CD14-positive monocyte (primary cell): Measurements from ENCODE around the gene SERPING1. TPM values are rescaled to one million over a fixed set of nuclear protein-coding genes. Genes with fewer than 3 reads are reported as not detected.

Source experiments
- DNase-seq, 3 donors: peaks; one replicate each; pipeline ENCODE4 v3.0.0-alpha.2; 2011 to 2022
- H2AFZ ChIP-seq: 2 replicates; pipeline ENCODE4 v1.6.0; 2012; ENCODE audit warnings: mild to moderate bottlenecking, low read depth, low read length, inconsistent platforms; ENCODE audit not compliant: insufficient read depth, poor library complexity, severe bottlenecking
- H3K27ac ChIP-seq, 2 donors: 1 replicate in 1 of 2; 2 replicates in 1 of 2; pipeline ENCODE4 v1.5.1; 2012 to 2013; ENCODE audit warnings: low read length in 2 of 2, control low read depth in 1 of 2, inconsistent platforms in 1 of 2, low read depth in 1 of 2, mild to moderate bottlenecking in 1 of 2
- H3K27me3 ChIP-seq, 2 donors: one replicate each; pipeline versions ENCODE4 v1.6.0 to v1.6.1; 2011 to 2013; ENCODE audit warnings: low read length in 2 of 2; ENCODE audit not compliant: control insufficient read depth in 2 of 2, insufficient read depth in 2 of 2
- H3K36me3 ChIP-seq, 2 donors: replicated peaks in 1 of 2; 1 replicate in 1 of 2; 2 replicates in 1 of 2; pipeline versions ENCODE4 v1.5.1 to v1.6.1; 2012 to 2013; ENCODE audit warnings: low read length in 2 of 2, control low read depth in 1 of 2, inconsistent platforms in 1 of 2, mild to moderate bottlenecking in 1 of 2; ENCODE audit not compliant: insufficient read depth in 2 of 2, control insufficient read depth in 1 of 2
- H3K4me1 ChIP-seq, 2 donors: 1 replicate in 1 of 2; 2 replicates in 1 of 2; pipeline versions ENCODE4 v1.5.1 to v1.6.1; 2012 to 2013; ENCODE audit warnings: low read length in 2 of 2, control low read depth in 1 of 2, inconsistent platforms in 1 of 2, mild to moderate bottlenecking in 1 of 2, moderate library complexity in 1 of 2; ENCODE audit not compliant: insufficient read depth in 2 of 2, control insufficient read depth in 1 of 2
- H3K4me2 ChIP-seq: replicated peaks from 2 replicates; pipeline ENCODE3; 2012; ENCODE audit warnings: low read length, moderate library complexity, mild to moderate bottlenecking; ENCODE audit not compliant: poor library complexity, severe bottlenecking; ENCODE audit errors: extremely low read depth
- H3K4me3 ChIP-seq, 3 experiments: fragments of 200-600 bp in 1 of 3; sonication (generic) in 1 of 3; replicated peaks in 1 of 3; 1 replicate in 2 of 3; 2 replicates in 1 of 3; pipeline ENCODE4 v1.5.1; 2011 to 2013; ENCODE audit warnings: low read length in 3 of 3, mild to moderate bottlenecking in 3 of 3, control low read depth in 2 of 3, low read depth in 2 of 3, inconsistent platforms in 1 of 3, moderate library complexity in 1 of 3
- H3K79me2 ChIP-seq: 2 replicates; pipeline ENCODE4 v1.6.0; 2012; ENCODE audit warnings: mild to moderate bottlenecking, control low read depth, inconsistent platforms, low read length, moderate library complexity; ENCODE audit not compliant: insufficient read depth
- H3K9ac ChIP-seq: 2 replicates; pipeline ENCODE4 v1.6.0; 2017; ENCODE audit warnings: low read length, mild to moderate bottlenecking; ENCODE audit not compliant: insufficient read depth, poor library complexity, severe bottlenecking
- H3K9me3 ChIP-seq, 2 donors: replicated peaks in 1 of 2; 1 replicate in 1 of 2; 2 replicates in 1 of 2; pipeline versions ENCODE4 v1.5.1 to v1.6.1; 2012 to 2013; ENCODE audit warnings: low read length in 2 of 2, control low read depth in 1 of 2; ENCODE audit not compliant: control insufficient read depth in 1 of 2, insufficient read depth in 1 of 2
- H4K20me1 ChIP-seq: 2 replicates; pipeline ENCODE4 v1.6.0; 2012; ENCODE audit warnings: mild to moderate bottlenecking, low read length, control low read depth, moderate library complexity; ENCODE audit not compliant: insufficient read depth
- H3K27ac Mint-ChIP-seq, 7 donors: one replicate each; pipeline ENCODE4 v1.8.0; 2020; ENCODE audit warnings: mild to moderate bottlenecking in 7 of 7, mixed read lengths in 7 of 7, moderate library complexity in 6 of 7, inconsistent platforms in 2 of 7
- H3K27me3 Mint-ChIP-seq, 3 donors: one replicate each; pipeline ENCODE4 v1.8.0; 2021 to 2022; ENCODE audit warnings: low read depth in 3 of 3, mild to moderate bottlenecking in 3 of 3, mixed read lengths in 3 of 3, moderate library complexity in 3 of 3, inconsistent platforms in 1 of 3
- H3K36me3 Mint-ChIP-seq, 2 donors: one replicate each; pipeline ENCODE4 v1.8.0; 2020; ENCODE audit warnings: mixed read lengths in 2 of 2, inconsistent platforms in 1 of 2, mild to moderate bottlenecking in 1 of 2
- H3K4me1 Mint-ChIP-seq: one replicate; pipeline ENCODE4 v1.8.0; 2020; ENCODE audit warnings: mild to moderate bottlenecking, mixed read lengths
- H3K4me3 Mint-ChIP-seq, 2 donors: one replicate each; pipeline ENCODE4 v1.8.0; 2020; ENCODE audit warnings: mild to moderate bottlenecking in 2 of 2, mixed read lengths in 2 of 2, moderate library complexity in 1 of 2
- H3K9me3 Mint-ChIP-seq, 7 donors: one replicate each; pipeline ENCODE4 v1.8.0; 2020 to 2022; ENCODE audit warnings: mixed read lengths in 7 of 7, mild to moderate bottlenecking in 6 of 7, moderate library complexity in 6 of 7, inconsistent platforms in 2 of 7
- WGBS: methylation state at CpG from one replicate; pipeline ENCODE4 v1.1.5; 2013; ENCODE audit warnings: missing lambda C conversion rate; ENCODE audit not compliant: insufficient coverage; 5-methylcytosine and 5-hydroxymethylcytosine counted together
- intact Hi-C, 2 donors: fragments of 100-400 bp; cut with micrococcal nuclease; formaldehyde crosslinking; loops; one replicate each; pipeline versions ENCODE4 v1.15.0 to v1.15.1; 2023
- polyA plus RNA-seq, 3 donors: library from polyadenylated mRNA; depleted of rRNA in 1 of 3; unstranded in 2 of 3; stranded (reverse) in 1 of 3; fragments of 300-500 nt in 2 of 3; fragments of >200 nt in 1 of 3; fragmentation: Illumina TruSeq in 2 of 3; gene quantifications; 1 replicate in 2 of 3; 2 replicates in 1 of 3; pipeline ENCODE4 v1.2.3, GENCODE V29; 2012 to 2021
- small RNA-seq: library from RNA; depleted of rRNA; stranded (forward); fragments of <200 nt; gene quantifications from one replicate; pipeline ENCODE3, GENCODE V24; 2012; ENCODE audit warnings: low read depth; ENCODE audit not compliant: insufficient read length
- TF ChIP-seq, protein P1 (sequence below): fragments of 200-600 bp; IDR thresholded peaks from one replicate; pipeline ENCODE4 v1.8.0; 2022; ENCODE audit warnings: antibody characterized with exemption, mild to moderate bottlenecking

Gene SERPING1
- polyA plus RNA-seq, 3 donors: 7.3 to 10.8 (median 8.5) TPM

DNA sequence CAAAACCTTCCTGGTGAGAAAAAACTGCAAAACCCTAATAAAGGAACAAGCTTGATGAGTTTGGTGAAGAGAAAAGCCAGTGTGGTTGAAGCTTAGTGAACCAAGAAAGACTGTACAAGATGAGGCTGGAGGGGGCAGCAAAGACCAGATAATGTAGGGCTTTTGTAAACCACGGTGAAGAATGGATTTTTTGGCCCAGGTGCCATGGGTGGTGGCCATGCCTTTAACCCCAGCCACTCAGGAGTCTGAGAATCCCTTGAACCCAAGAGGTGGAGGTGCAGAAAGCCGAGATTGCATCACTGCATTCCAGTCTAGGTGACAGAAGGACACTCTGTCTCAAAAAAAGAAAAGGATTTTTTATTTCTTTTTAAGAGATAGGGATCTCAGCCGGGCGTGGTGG lies 65.4 kb downstream of the SERPING1 start:
- TF ChIP-seq, protein P1, sequence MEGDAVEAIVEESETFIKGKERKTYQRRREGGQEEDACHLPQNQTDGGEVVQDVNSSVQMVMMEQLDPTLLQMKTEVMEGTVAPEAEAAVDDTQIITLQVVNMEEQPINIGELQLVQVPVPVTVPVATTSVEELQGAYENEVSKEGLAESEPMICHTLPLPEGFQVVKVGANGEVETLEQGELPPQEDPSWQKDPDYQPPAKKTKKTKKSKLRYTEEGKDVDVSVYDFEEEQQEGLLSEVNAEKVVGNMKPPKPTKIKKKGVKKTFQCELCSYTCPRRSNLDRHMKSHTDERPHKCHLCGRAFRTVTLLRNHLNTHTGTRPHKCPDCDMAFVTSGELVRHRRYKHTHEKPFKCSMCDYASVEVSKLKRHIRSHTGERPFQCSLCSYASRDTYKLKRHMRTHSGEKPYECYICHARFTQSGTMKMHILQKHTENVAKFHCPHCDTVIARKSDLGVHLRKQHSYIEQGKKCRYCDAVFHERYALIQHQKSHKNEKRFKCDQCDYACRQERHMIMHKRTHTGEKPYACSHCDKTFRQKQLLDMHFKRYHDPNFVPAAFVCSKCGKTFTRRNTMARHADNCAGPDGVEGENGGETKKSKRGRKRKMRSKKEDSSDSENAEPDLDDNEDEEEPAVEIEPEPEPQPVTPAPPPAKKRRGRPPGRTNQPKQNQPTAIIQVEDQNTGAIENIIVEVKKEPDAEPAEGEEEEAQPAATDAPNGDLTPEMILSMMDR: no peak
- peaks cover 14% of the 10 kb centered on the region for H4K20me1 ChIP-seq
- intact Hi-C loops: loop anchor here in 1 of 2 donors (10.0 kb wide), 1 partner anchor 912 kb away; the partner anchor contains the start of genes LPXN and ZFP91
- H3K27me3 Mint-ChIP-seq: no peaks in the 10 kb centered on the region
- peaks cover 16% of the 10 kb centered on the region for H3K4me1 Mint-ChIP-seq
- H3K9me3 ChIP-seq: no peaks in the 10 kb centered on the region
- peaks cover 0 to 2% (median 0%) of the 10 kb centered on the region in 7 donors for H3K9me3 Mint-ChIP-seq
- peak overlapping the region in 1 of 7 donors; percentile 1 for H3K27ac Mint-ChIP-seq
- H3K4me2 ChIP-seq: no peak overlapping the region
- peaks cover 35 to 45% of the 10 kb centered on the region in 2 donors for H3K36me3 Mint-ChIP-seq
- peaks cover 18 to 23% of the 10 kb centered on the region in 2 donors for H3K4me1 ChIP-seq
- no peak overlapping the region for H2AFZ ChIP-seq
- H3K79me2 ChIP-seq: peaks cover 35% of the 10 kb centered on the region
- H3K36me3 ChIP-seq: peaks cover 33 to 39% of the 10 kb centered on the region in 2 donors
- H3K27ac ChIP-seq: no peak overlapping the region
- H3K27me3 ChIP-seq: no peaks in the 10 kb centered on the region
- WGBS: 0% methylated on average over 1 of the region's 4 CpGs
- H3K4me3 ChIP-seq: no peak overlapping the region
- H3K4me3 Mint-ChIP-seq: no peak overlapping the region
- DNase-seq: no peak
- H3K9ac ChIP-seq: no peak overlapping the region

DNA sequence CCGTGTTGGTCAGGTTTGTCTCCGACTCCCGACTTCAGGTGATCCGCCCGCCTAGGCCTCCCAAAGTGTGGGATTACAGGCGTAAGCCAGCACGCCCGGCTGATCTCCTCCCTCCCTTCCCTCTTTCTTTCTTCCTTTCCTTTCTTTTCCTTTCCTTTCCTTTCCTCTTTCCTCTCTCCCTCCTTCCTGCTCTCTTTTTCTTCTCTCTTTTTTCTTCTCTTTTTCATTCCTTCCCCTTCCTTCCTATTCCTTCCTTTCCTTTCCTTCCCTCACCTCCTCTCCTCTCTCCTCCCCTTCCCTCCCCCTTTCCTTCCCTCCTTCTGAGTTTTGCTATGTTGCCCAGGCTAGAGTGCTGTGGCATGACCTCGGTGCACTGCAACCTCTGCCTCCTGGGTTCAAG lies 66.5 kb downstream of the SERPING1 start:
- intact Hi-C loops: loop anchor here in 1 of 2 donors (10.0 kb wide), 1 partner anchor 911 kb away; the partner anchor contains the start of genes LPXN and ZFP91
- no peak overlapping the region for H3K9ac ChIP-seq
- no peak overlapping the region for H3K4me3 ChIP-seq
- H2AFZ ChIP-seq: no peak overlapping the region
- H3K4me2 ChIP-seq: no peak overlapping the region
- Mint-ChIP-seq H3K27ac (no peak overlapping the region), H3K4me3 (no peak overlapping the region), H3K36me3 (peaks cover 35 to 45% of the 10 kb centered on the region in 2 donors), H3K9me3 (peaks cover 0 to 2% (median 0%) of the 10 kb centered on the region in 7 donors), H3K4me1 (peaks cover 14% of the 10 kb centered on the region), H3K27me3 (no peaks in the 10 kb centered on the region)
- peaks cover 13% of the 10 kb centered on the region for H4K20me1 ChIP-seq
- H3K36me3 ChIP-seq: peaks cover 33 to 39% of the 10 kb centered on the region in 2 donors
- no peak for DNase-seq
- no peaks in the 10 kb centered on the region for H3K27me3 ChIP-seq
- H3K27ac ChIP-seq: no peak overlapping the region
- H3K9me3 ChIP-seq: no peaks in the 10 kb centered on the region
- H3K79me2 ChIP-seq: peaks cover 34% of the 10 kb centered on the region
- WGBS: 100% methylated on average over 4 of the region's 9 CpGs
- TF ChIP-seq, protein P1: no peak
- H3K4me1 ChIP-seq: peaks cover 15 to 19% of the 10 kb centered on the region in 2 donors

Small RNAs within 50 kb of the gene (small RNA-seq; reads per million reads assigned to genes)
- gene MIR130A: 245 reads per million, percentile 98 among the genes with 10 or more reads in this experiment

Other genes with a start within 250 kb of the SERPING1 start
- gene PRG3, start 216.5 kb upstream of the SERPING1 start, polyA plus RNA-seq: not detected
- 1 to 10 TPM in 1 of 3 donors, not detected in 2; 1.1 TPM for gene PRG2, start 207.0 kb upstream of the SERPING1 start, polyA plus RNA-seq
- gene SLC43A3, start 170.6 kb upstream of the SERPING1 start, polyA plus RNA-seq: 100 to 1,000 TPM in 2 of 3 donors, 10 to 100 TPM in 1; 82.4 to 116 (median 109) TPM
- gene RTN4RL2, start 137.2 kb upstream of the SERPING1 start, polyA plus RNA-seq: under 1 TPM; 0.40 to 0.53 (median 0.44) TPM
- gene SLC43A1, start 82.0 kb upstream of the SERPING1 start, polyA plus RNA-seq: 1 to 10 TPM; 5.4 to 6.2 (median 5.8) TPM
- gene TIMM10, start 66.9 kb upstream of the SERPING1 start, polyA plus RNA-seq: 10 to 100 TPM; 30.4 to 62.1 (median 58.3) TPM
- not detected for gene SMTNL1, start 60.1 kb upstream of the SERPING1 start, polyA plus RNA-seq
- 100 to 1,000 TPM; 101 to 284 (median 268) TPM for gene UBE2L6, start 30.0 kb upstream of the SERPING1 start, polyA plus RNA-seq
- under 1 TPM in 2 of 3 donors, not detected in 1; 0.36 to 0.56 TPM for gene YPEL4, start 52.2 kb downstream of the SERPING1 start, polyA plus RNA-seq
- 10 to 100 TPM in 2 of 3 donors, 1 to 10 TPM in 1; 7.6 to 17.9 (median 12.9) TPM for gene CLP1, start 60.1 kb downstream of the SERPING1 start, polyA plus RNA-seq
- 10 to 100 TPM; 28.6 to 37.9 (median 31.8) TPM for gene ZDHHC5, start 70.4 kb downstream of the SERPING1 start, polyA plus RNA-seq
- gene MED19, start 114.5 kb downstream of the SERPING1 start, polyA plus RNA-seq: 10 to 100 TPM in 1 of 3 donors, 1 to 10 TPM in 2; 7.1 to 11.3 (median 9.2) TPM
- gene TMX2, start 114.9 kb downstream of the SERPING1 start, polyA plus RNA-seq: 10 to 100 TPM; 28.9 to 71.6 (median 52.9) TPM
- 100 to 1,000 TPM in 2 of 3 donors, 10 to 100 TPM in 1; 99.5 to 260 (median 206) TPM for gene SELENOH, start 143.8 kb downstream of the SERPING1 start, polyA plus RNA-seq
- under 1 TPM in 1 of 3 donors, not detected in 2; 0.10 TPM for gene BTBD18, start 154.1 kb downstream of the SERPING1 start, polyA plus RNA-seq
- gene CTNND1, start 164.1 kb downstream of the SERPING1 start, polyA plus RNA-seq: 10 to 100 TPM; 10.8 to 36.0 (median 13.7) TPM